ENCODE data around the gene NMNAT2.

- TF ChIP-seq POLR2A (IDR thresholded peaks at IDR 0.05; ENCODE audit: low read depth, low read length): no peak
- no peak for TF ChIP-seq MAFK (IDR thresholded peaks at IDR 0.05; ENCODE audit: low read depth, low read length)
- TF ChIP-seq RAD21 (IDR thresholded peaks at IDR 0.05; ENCODE audit: low read length): no peak
- no peak for TF ChIP-seq CTCF (conservative IDR thresholded peaks at IDR 0.05; ENCODE audit: low read depth, low read length)
- no peak for TF ChIP-seq RFX5 (IDR thresholded peaks at IDR 0.05; ENCODE audit: low read depth, low read length)
- TF ChIP-seq MAZ (IDR thresholded peaks at IDR 0.05; ENCODE audit: borderline replicate concordance, low read depth, low read length): no peak
- TF ChIP-seq MXI1 (IDR thresholded peaks at IDR 0.05; ENCODE audit: borderline replicate concordance, low read depth, low read length): no peak
- no peak for TF ChIP-seq BHLHE40 (IDR thresholded peaks at IDR 0.05; ENCODE audit: low read depth, low read length)
- TF ChIP-seq FOS (IDR thresholded peaks at IDR 0.05; ENCODE audit: low read depth, low read length): no peak
Observed at GRCh38 chr1:183444243-183444642, 26.1 kb upstream of the NMNAT2 start.

Measured in IMR-90 (cell line).